Stomach (tissue), 19 donors: ENCODE results near the gene GEMIN7. TPM values are rescaled to one million over a fixed set of nuclear protein-coding genes. Genes with fewer than 3 reads are reported as not detected.

Experiments
- DNase-seq, 2 donors: peaks; one replicate each; pipeline versions ENCODE4 v3.0.0 to v3.0.0-alpha.2; 2013 to 2019
- H3K27ac ChIP-seq, 5 donors: fragments of 200-600 bp in 4 of 5; sonication (generic) in 4 of 5; one replicate each; pipeline ENCODE4 v1.5.1; 2013 to 2019; ENCODE audit warnings: mild to moderate bottlenecking in 1 of 5, moderate library complexity in 1 of 5
- H3K27me3 ChIP-seq, 3 donors: fragments of 200-600 bp; sonication (generic); one replicate each; pipeline ENCODE4 v1.5.1; 2017 to 2019; ENCODE audit warnings: mixed run types in 1 of 3
- H3K36me3 ChIP-seq, 4 donors: fragments of 200-600 bp; sonication (generic); 1 replicate in 3 of 4; 2 replicates in 1 of 4; pipeline ENCODE4 v1.5.1; 2016 to 2019
- H3K4me1 ChIP-seq, 4 donors: fragments of 200-600 bp; sonication (generic); one replicate each; pipeline ENCODE4 v1.5.1; 2016 to 2019
- H3K4me3 ChIP-seq, 4 donors: fragments of 200-600 bp; sonication (generic) in 3 of 4; one replicate each; pipeline ENCODE4 v1.5.1; 2016 to 2019; ENCODE audit warnings: mild to moderate bottlenecking in 1 of 4
- H3K9me3 ChIP-seq, 4 donors: fragments of 200-600 bp; sonication (generic); one replicate each; pipeline ENCODE4 v1.5.1; 2016 to 2019
- CTCF ChIP-seq, 7 experiments: fragments of 450-650 bp in 4 of 7; fragments of 200-600 bp in 3 of 7; sonication (generic) in 3 of 7; IDR thresholded peaks; one replicate each; pipeline ENCODE4 v1.5.1; 2016 to 2019; ENCODE audit warnings: antibody characterized with exemption in 7 of 7, control low read depth in 2 of 7, mild to moderate bottlenecking in 1 of 7
- EP300 ChIP-seq: sonication (generic); formaldehyde crosslinking; IDR thresholded peaks from one replicate; pipeline ENCODE4 v1.6.1; 2017; ENCODE audit warnings: antibody characterized with exemption
- POLR2A ChIP-seq, 4 donors: fragments of 450-650 bp; IDR thresholded peaks; one replicate each; pipeline ENCODE4 v1.6.1; 2016; ENCODE audit warnings: antibody characterized with exemption in 4 of 4, control low read depth in 2 of 4, mild to moderate bottlenecking in 1 of 4, moderate library complexity in 1 of 4
- POLR2AphosphoS5 ChIP-seq, 3 donors: sonication (generic); formaldehyde crosslinking; IDR thresholded peaks; one replicate each; pipeline ENCODE4 v1.6.1; 2016; ENCODE audit warnings: antibody characterized with exemption in 3 of 3
- WGBS, 5 donors: extraction: QIAGEN DNeasy Blood & Tissue Kit in 3 of 5; methylation state at CpG; one replicate each; pipeline versions ENCODE4 v1.1.5 to v1.1.7; 2013 to 2018; 5-methylcytosine and 5-hydroxymethylcytosine counted together
- intact Hi-C: fragments of 100-400 bp; cut with DNase I; formaldehyde crosslinking; loops from one replicate; pipeline ENCODE4 v1.15.1; 2023; ENCODE audit warnings: low total_unique reads
- long read RNA-seq, 10 donors: transcript quantifications; one replicate each; lab custom pipeline, GENCODE V29; 2026
- polyA plus RNA-seq, 3 donors: library from polyadenylated mRNA; stranded (reverse); fragments of 200-250 nt; gene quantifications; one replicate each; pipeline ENCODE4 v1.2.3, GENCODE V29; 2013
- total RNA-seq, 5 donors: library from RNA; depleted of rRNA; stranded (reverse); fragments of >200 nt; gene quantifications; one replicate each; pipeline versions ENCODE4 v1.1.0 to v1.2.3, GENCODE V29; 2014 to 2016
- donor health status: healthy with polysubstance abuse.
- donor health status: Bipolar disorder and iron deficiency.
- donor health status: healthy.

The GEMIN7 gene
- total RNA-seq (100 to 1,000 TPM in 1 of 5 donors, 10 to 100 TPM in 2, 1 to 10 TPM in 2; 1.8 to 107 (median 11.2) TPM), polyA plus RNA-seq (10 to 100 TPM; 28.2 to 44.3 (median 36.0) TPM)
- long read RNA-seq, donor 1, partial matches to known transcripts = 0 of 6 reads
- long read RNA-seq, donor 1, other reads (novel, unspliced or antisense) = 0 of 6 reads
- long read RNA-seq, donor 2, transcript GEMIN7-201 (3 exons, 1,657 nt) = major isoform, 5 of 9 reads
- long read RNA-seq, donor 2, partial matches to known transcripts = 0 of 9 reads
- long read RNA-seq, donor 2, other reads (novel, unspliced or antisense) = 0 of 9 reads
- long read RNA-seq, donor 3, partial matches to known transcripts = 0 of 1 reads
- long read RNA-seq, donor 3, other reads (novel, unspliced or antisense) = 0 of 1 reads
- long read RNA-seq, donor 4, partial matches to known transcripts = 0 of 2 reads
- long read RNA-seq, donor 4, other reads (novel, unspliced or antisense) = 0 of 2 reads
- long read RNA-seq, donor 5, partial matches to known transcripts = 0 of 3 reads
- long read RNA-seq, donor 5, other reads (novel, unspliced or antisense) = 0 of 3 reads
- long read RNA-seq, donor 6, transcript GEMIN7-201 (3 exons, 1,657 nt) = minor isoform, 5 of 26 reads
- long read RNA-seq, donor 6, transcript GEMIN7-202 (2 exons, 716 nt) = minor isoform, 6 of 26 reads
- long read RNA-seq, donor 6, transcript GEMIN7-203 (2 exons, 848 nt) = major isoform, 14 of 26 reads
- long read RNA-seq, donor 6, partial matches to known transcripts = 0 of 26 reads
- long read RNA-seq, donor 6, other reads (novel, unspliced or antisense) = 0 of 26 reads
- long read RNA-seq, donor 7, partial matches to known transcripts = 0 of 12 reads
- long read RNA-seq, donor 7, other reads (novel, unspliced or antisense) = 0 of 12 reads
- long read RNA-seq, donor 8, transcript GEMIN7-202 (2 exons, 716 nt) = major isoform, 6 of 10 reads
- long read RNA-seq, donor 8, partial matches to known transcripts = 0 of 10 reads
- long read RNA-seq, donor 8, other reads (novel, unspliced or antisense) = 0 of 10 reads
- long read RNA-seq, donor 9, partial matches to known transcripts = 0 of 5 reads
- long read RNA-seq, donor 9, other reads (novel, unspliced or antisense) = 0 of 5 reads
- long read RNA-seq, donor 10, partial matches to known transcripts = 0 of 5 reads
- long read RNA-seq, donor 10, other reads (novel, unspliced or antisense) = 0 of 5 reads

GRCh38 chr19:45079063-45079910 lies at the start of gene GEMIN7:
TSS of gene GEMIN7 (plus strand) at chr19:45079260. CDS start at chr19:45090115, 10,855 bp downstream.
- intact Hi-C loops = no loop called here
- Histone ChIP-seq H3K4me3 (peak within 1 kb of the TSS; percentile 76 to 97 (median 78)), H3K4me1 (peaks cover 22 to 76% (median 60%) of the 10 kb centered on the region in 4 donors), H3K27ac (peak within 1 kb of the TSS; percentile 83 to 87 (median 86)), H3K27me3 (no peaks in the 10 kb centered on the region), H3K36me3 (peaks cover 0 to 33% (median 22%) of the 10 kb centered on the region in 4 donors), H3K9me3 (no peaks in the 10 kb centered on the region)
- DNase-seq = peak; percentile 84 to 91
- TF ChIP-seq POLR2AphosphoS5 (IDR thresholded peaks at IDR 0.05) (peak; percentile 53 to 69 (median 67)), EP300 (no peak), POLR2A (IDR thresholded peaks at IDR 0.05) (peak in 1 of 4 donors; percentile 21)
- WGBS, 5 donors = 0 to 1% (median 1%) methylated on average over 28 to 61 of the region's 61 CpGs

- Histone ChIP-seq H3K4me3 (no peak overlapping the region), H3K27ac (no peak overlapping the region), H3K4me1 (no peaks in the 10 kb centered on the region), H3K9me3 (no peaks in the 10 kb centered on the region), H3K27me3 (no peaks in the 10 kb centered on the region), H3K36me3 (peaks cover 33 to 95% (median 90%) of the 10 kb centered on the region in 4 donors)
- 91 to 96% (median 95%) methylated on average over 6 of the region's 6 CpGs for WGBS, 5 donors
- intact Hi-C loops = no loop called here
- TF ChIP-seq EP300 = no peak
- TF ChIP-seq POLR2A (IDR thresholded peaks at IDR 0.05) = no peak
- no peak for TF ChIP-seq POLR2AphosphoS5 (IDR thresholded peaks at IDR 0.05)
- TF ChIP-seq CTCF (IDR thresholded peaks at IDR 0.05) = no peak
- DNase-seq = no peak
Measured at GRCh38 chr19:45030825-45031224, 48.2 kb upstream of the GEMIN7 start.

- TF ChIP-seq CTCF (IDR thresholded peaks at IDR 0.05) (no peak), POLR2A (IDR thresholded peaks at IDR 0.05) (no peak), EP300 (no peak), POLR2AphosphoS5 (IDR thresholded peaks at IDR 0.05) (no peak)
- no peaks in the 10 kb centered on the region for H3K4me1 ChIP-seq
- DNase-seq = no peak
- no peak overlapping the region for H3K27ac ChIP-seq
- H3K36me3 ChIP-seq = peaks cover 33 to 99% (median 92%) of the 10 kb centered on the region in 4 donors
- no peaks in the 10 kb centered on the region for H3K9me3 ChIP-seq
- WGBS, 5 donors = 84 to 88% (median 87%) methylated on average over 18 of the region's 18 CpGs
- intact Hi-C loops = no loop called here
- no peaks in the 10 kb centered on the region for H3K27me3 ChIP-seq
- no peak overlapping the region for H3K4me3 ChIP-seq
Measured at GRCh38 chr19:45032421-45032820, 46.6 kb upstream of the GEMIN7 start.

GRCh38 chr19:45035755-45036154 lies 43.3 kb upstream of the GEMIN7 start:
- H3K27ac ChIP-seq = no peak overlapping the region
- DNase-seq = no peak
- intact Hi-C loops = no loop called here
- no peak for TF ChIP-seq CTCF (IDR thresholded peaks at IDR 0.05)
- no peak for TF ChIP-seq POLR2A (IDR thresholded peaks at IDR 0.05)
- TF ChIP-seq POLR2AphosphoS5 (IDR thresholded peaks at IDR 0.05) = no peak
- no peak for TF ChIP-seq EP300
- 93 to 98% (median 96%) methylated on average over 6 of the region's 6 CpGs for WGBS, 5 donors
- peaks cover 24 to 80% (median 70%) of the 10 kb centered on the region in 4 donors for H3K36me3 ChIP-seq
- H3K9me3 ChIP-seq = no peaks in the 10 kb centered on the region
- no peak overlapping the region for H3K4me3 ChIP-seq
- peaks cover 13 to 29% (median 24%) of the 10 kb centered on the region in 4 donors for H3K4me1 ChIP-seq
- no peaks in the 10 kb centered on the region for H3K27me3 ChIP-seq
